ENCODE data around the gene DHX35. TPM values are rescaled to one million over a fixed set of nuclear protein-coding genes. Genes with fewer than 3 reads are reported as not detected.

The DHX35 gene
- total RNA-seq, 2 donors from 2014 or later, result 9.9 to 17.2 TPM

- ATAC-seq (peak; percentile 87 to 90), DNase-seq (ENCODE audit: low spot score) (peak; percentile 84)
- Mint-ChIP-seq H3K27ac (peak overlapping the region in 1 of 2 donors; percentile 76), H3K4me1 (ENCODE audit: low read depth in 2 of 2) (peaks cover 0 to 10% of the 10 kb centered on the region in 2 donors), H3K27me3 (peaks cover 6 to 8% of the 10 kb centered on the region in 2 donors), H3K36me3 (no peaks in the 10 kb centered on the region), H3K4me3 (peak overlapping the region; percentile 78), H3K9me3 (no peaks in the 10 kb centered on the region)
Observed at GRCh38 chr20:39049684-39050554, 87.8 kb downstream of the DHX35 start.

GRCh38 chr20:39050555-39050902 is 88.4 kb downstream of the DHX35 start:
- no peak for ATAC-seq
- peaks cover 6 to 8% of the 10 kb centered on the region in 2 donors for H3K27me3 Mint-ChIP-seq
- H3K27ac Mint-ChIP-seq, result peak overlapping the region in 1 of 2 donors; percentile 63
- H3K9me3 Mint-ChIP-seq, result no peaks in the 10 kb centered on the region
- peak overlapping the region; percentile 78 for H3K4me3 Mint-ChIP-seq
- no peak for DNase-seq (ENCODE audit: low spot score)
- peaks cover 0 to 10% of the 10 kb centered on the region in 2 donors for H3K4me1 Mint-ChIP-seq (ENCODE audit: low read depth in 2 of 2)
- H3K36me3 Mint-ChIP-seq, result no peaks in the 10 kb centered on the region

GRCh38 chr20:39052676-39053075 is 90.5 kb downstream of the DHX35 start:
- no peaks in the 10 kb centered on the region for H3K9me3 Mint-ChIP-seq
- H3K4me1 Mint-ChIP-seq (ENCODE audit: low read depth in 2 of 2), result peaks cover 0 to 10% of the 10 kb centered on the region in 2 donors
- H3K36me3 Mint-ChIP-seq, result no peaks in the 10 kb centered on the region
- H3K27ac Mint-ChIP-seq, result no peak overlapping the region
- no peak overlapping the region for H3K4me3 Mint-ChIP-seq
- ATAC-seq (no peak), DNase-seq (ENCODE audit: low spot score) (no peak)
- H3K27me3 Mint-ChIP-seq, result peaks cover 13 to 14% of the 10 kb centered on the region in 2 donors

- peaks cover 14 to 27% of the 10 kb centered on the region in 2 donors for H3K27me3 Mint-ChIP-seq
- H3K4me1 Mint-ChIP-seq (ENCODE audit: low read depth in 2 of 2), result no peaks in the 10 kb centered on the region
- no peaks in the 10 kb centered on the region for H3K36me3 Mint-ChIP-seq
- H3K27ac Mint-ChIP-seq, result no peak overlapping the region
- ATAC-seq, result no peak
- no peaks in the 10 kb centered on the region for H3K9me3 Mint-ChIP-seq
- no peak for DNase-seq (ENCODE audit: low spot score)
- no peak overlapping the region for H3K4me3 Mint-ChIP-seq
Observed at GRCh38 chr20:39057143-39057542, 95.0 kb downstream of the DHX35 start.

- ATAC-seq (no peak), DNase-seq (ENCODE audit: low spot score) (no peak)
- H3K4me1 Mint-ChIP-seq (ENCODE audit: low read depth in 2 of 2), result no peaks in the 10 kb centered on the region
- H3K27ac Mint-ChIP-seq, result no peak overlapping the region
- H3K4me3 Mint-ChIP-seq, result no peak overlapping the region
- H3K9me3 Mint-ChIP-seq, result no peaks in the 10 kb centered on the region
- H3K36me3 Mint-ChIP-seq, result no peaks in the 10 kb centered on the region
- H3K27me3 Mint-ChIP-seq, result peaks cover 12 to 23% of the 10 kb centered on the region in 2 donors
Observed at GRCh38 chr20:39057911-39058310, 95.8 kb downstream of the DHX35 start.

GRCh38 chr20:39059036-39059435 is 96.9 kb downstream of the DHX35 start:
- no peaks in the 10 kb centered on the region for H3K4me1 Mint-ChIP-seq (ENCODE audit: low read depth in 2 of 2)
- peaks cover 10 to 18% of the 10 kb centered on the region in 2 donors for H3K27me3 Mint-ChIP-seq
- no peaks in the 10 kb centered on the region for H3K36me3 Mint-ChIP-seq
- ATAC-seq, result no peak
- no peaks in the 10 kb centered on the region for H3K9me3 Mint-ChIP-seq
- no peak overlapping the region for H3K27ac Mint-ChIP-seq
- no peak for DNase-seq (ENCODE audit: low spot score)
- no peak overlapping the region for H3K4me3 Mint-ChIP-seq

GRCh38 chr20:39066471-39067242 is 104.5 kb downstream of the DHX35 start:
- Mint-ChIP-seq H3K27ac (no peak overlapping the region), H3K36me3 (peaks cover 5% of the 10 kb centered on the region), H3K4me1 (ENCODE audit: low read depth in 2 of 2) (peaks cover 0 to 3% of the 10 kb centered on the region in 2 donors), H3K9me3 (no peaks in the 10 kb centered on the region), H3K4me3 (no peak overlapping the region), H3K27me3 (peaks cover 7 to 13% of the 10 kb centered on the region in 2 donors)
- no peak for ATAC-seq
- no peak for DNase-seq (ENCODE audit: low spot score)

GRCh38 chr20:39067526-39068216 is 105.5 kb downstream of the DHX35 start:
- DNase-seq (ENCODE audit: low spot score) (no peak), ATAC-seq (no peak)
- peaks cover 5% of the 10 kb centered on the region for H3K36me3 Mint-ChIP-seq
- peaks cover 8 to 13% of the 10 kb centered on the region in 2 donors for H3K27me3 Mint-ChIP-seq
- H3K4me3 Mint-ChIP-seq, result no peak overlapping the region
- H3K9me3 Mint-ChIP-seq, result no peaks in the 10 kb centered on the region
- H3K27ac Mint-ChIP-seq, result no peak overlapping the region
- H3K4me1 Mint-ChIP-seq (ENCODE audit: low read depth in 2 of 2), result peaks cover 0 to 3% of the 10 kb centered on the region in 2 donors

GRCh38 chr20:39069976-39070375 is 107.8 kb downstream of the DHX35 start:
- H3K4me3 Mint-ChIP-seq, result no peak overlapping the region
- H3K36me3 Mint-ChIP-seq, result peaks cover 5% of the 10 kb centered on the region
- DNase-seq (ENCODE audit: low spot score) (no peak), ATAC-seq (no peak)
- no peak overlapping the region for H3K27ac Mint-ChIP-seq
- H3K4me1 Mint-ChIP-seq (ENCODE audit: low read depth in 2 of 2), result peaks cover 0 to 3% of the 10 kb centered on the region in 2 donors
- no peaks in the 10 kb centered on the region for H3K9me3 Mint-ChIP-seq
- peaks cover 22 to 23% of the 10 kb centered on the region in 2 donors for H3K27me3 Mint-ChIP-seq

GRCh38 chr20:39070484-39071231 is 108.5 kb downstream of the DHX35 start:
- Mint-ChIP-seq H3K4me1 (ENCODE audit: low read depth in 2 of 2) (peaks cover 0 to 3% of the 10 kb centered on the region in 2 donors), H3K27me3 (peaks cover 22 to 23% of the 10 kb centered on the region in 2 donors), H3K9me3 (no peaks in the 10 kb centered on the region)

GRCh38 chr20:39072132-39072531 is 110.0 kb downstream of the DHX35 start:
- peaks cover 5% of the 10 kb centered on the region for H3K36me3 Mint-ChIP-seq
- peaks cover 25 to 35% of the 10 kb centered on the region in 2 donors for H3K27me3 Mint-ChIP-seq
- H3K4me1 Mint-ChIP-seq (ENCODE audit: low read depth in 2 of 2), result peaks cover 0 to 3% of the 10 kb centered on the region in 2 donors
- DNase-seq (ENCODE audit: low spot score) (no peak), ATAC-seq (peak in 1 of 2 donors; percentile 22)
- H3K27ac Mint-ChIP-seq, result no peak overlapping the region
- no peaks in the 10 kb centered on the region for H3K9me3 Mint-ChIP-seq
- no peak overlapping the region for H3K4me3 Mint-ChIP-seq

More at GRCh38 chr20:39070484-39071231, 108.5 kb downstream of the DHX35 start:
- no peak overlapping the region for H3K4me3 Mint-ChIP-seq
- H3K27ac Mint-ChIP-seq, result no peak overlapping the region
- H3K36me3 Mint-ChIP-seq, result peaks cover 5% of the 10 kb centered on the region
- no peak for DNase-seq (ENCODE audit: low spot score)
- ATAC-seq, result peak in 1 of 2 donors; percentile 37

GRCh38 chr20:39072653-39073052 is 110.5 kb downstream of the DHX35 start:
- peaks cover 0 to 4% of the 10 kb centered on the region in 2 donors for H3K4me1 Mint-ChIP-seq (ENCODE audit: low read depth in 2 of 2)
- no peaks in the 10 kb centered on the region for H3K9me3 Mint-ChIP-seq
- no peak overlapping the region for H3K27ac Mint-ChIP-seq
- H3K36me3 Mint-ChIP-seq, result peaks cover 5% of the 10 kb centered on the region
- no peak overlapping the region for H3K4me3 Mint-ChIP-seq
- peaks cover 23 to 40% of the 10 kb centered on the region in 2 donors for H3K27me3 Mint-ChIP-seq
- DNase-seq (ENCODE audit: low spot score) (no peak), ATAC-seq (no peak)

GRCh38 chr20:39075731-39076130 is 113.6 kb downstream of the DHX35 start:
- Mint-ChIP-seq H3K36me3 (no peaks in the 10 kb centered on the region), H3K27me3 (peaks cover 15 to 36% of the 10 kb centered on the region in 2 donors), H3K4me1 (ENCODE audit: low read depth in 2 of 2) (peaks cover 0 to 15% of the 10 kb centered on the region in 2 donors), H3K9me3 (no peaks in the 10 kb centered on the region), H3K27ac (no peak overlapping the region), H3K4me3 (no peak overlapping the region)
- no peak for DNase-seq (ENCODE audit: low spot score)
- ATAC-seq, result no peak

All from natural killer cell treated with Interleukin-12 subunit alpha and Interleukin-12 subunit beta and Interleukin-15 and Interleukin-18, amount 100 ng/mL, for 72 hours (primary cell).